Endothelial cell of umbilical vein (primary cell): Measurements from ENCODE around the gene FGF19. TPM values are rescaled to one million over a fixed set of nuclear protein-coding genes. Genes with fewer than 3 reads are reported as not detected.

Experiments used
- BruUV-seq: library from RNA; stranded (reverse); fragments of 400-500 nt; replicated peaks from 2 replicates; lab custom pipeline; 2021; lab: Mats Ljungman, UMichigan
- CTCF ChIA-PET: fragments of 300-600, 350-600 bp; sonication (Branson Sonifier 250); formaldehyde crosslinking; loops from one replicate; lab custom pipeline; 2021; ENCODE audit warnings: antibody characterized with exemption, inconsistent platforms; lab: Charles Lee
- POLR2A ChIA-PET: fragments of 300-600, 350-600 bp; sonication (Branson Sonifier 250); formaldehyde crosslinking; loops from one replicate; lab custom pipeline; 2021; ENCODE audit warnings: antibody characterized with exemption, inconsistent platforms; lab: Charles Lee
- DNase-seq: peaks from one replicate; pipeline ENCODE4 v3.0.0-alpha.2; 2011; ENCODE audit warnings: low read depth, low spot score
- FAIRE-seq: peaks from 2 replicates; lab custom pipeline; 2011; peaks lifted over from hg19 to GRCh38; lab: Jason Lieb, UNC
- H2AFZ ChIP-seq: 2 replicates; pipeline ENCODE4 v1.6.0; 2012; ENCODE audit warnings: low read depth, low read length, control low read depth, inconsistent platforms
- H3K27ac ChIP-seq: 2 replicates; pipeline ENCODE4 v1.5.1; 2011; ENCODE audit warnings: low read depth, mild to moderate bottlenecking, control low read depth, low read length, moderate library complexity; ENCODE audit not compliant: insufficient read depth
- H3K27me3 ChIP-seq, 2 experiments: 2 replicates each; pipeline versions ENCODE4 v1.6.0 to v1.6.1; 2011; ENCODE audit warnings: low read length in 2 of 2, mixed read lengths in 1 of 2; ENCODE audit not compliant: control insufficient read depth in 2 of 2, insufficient read depth in 2 of 2
- H3K36me3 ChIP-seq, 2 experiments: 2 replicates in 1 of 2; 3 replicates in 1 of 2; pipeline ENCODE4 v1.5.1; 2011; ENCODE audit warnings: low read length in 2 of 2, mild to moderate bottlenecking in 1 of 2, moderate library complexity in 1 of 2; ENCODE audit not compliant: control insufficient read depth in 2 of 2, insufficient read depth in 2 of 2; ENCODE audit errors: extremely low read depth in 1 of 2
- H3K4me1 ChIP-seq: 3 replicates; pipeline ENCODE4 v1.5.1; 2011; ENCODE audit warnings: mild to moderate bottlenecking, low read length; ENCODE audit not compliant: control insufficient read depth, insufficient read depth; ENCODE audit errors: extremely low read depth
- H3K4me2 ChIP-seq: 2 replicates; pipeline ENCODE4 v1.6.1; 2011; ENCODE audit warnings: low read length, control low read depth, mixed read lengths; ENCODE audit not compliant: insufficient read depth
- H3K4me3 ChIP-seq, 3 experiments: fragments of 200-600 bp in 1 of 3; sonication (generic), shearing (Covaris generic) in 1 of 3; replicated peaks in 1 of 3; 2 replicates each; pipeline ENCODE4 v1.5.1; 2011 to 2016; ENCODE audit warnings: control low read depth in 3 of 3, low read length in 3 of 3, mild to moderate bottlenecking in 2 of 3, inconsistent platforms in 1 of 3, low read depth in 1 of 3, moderate library complexity in 1 of 3; ENCODE audit not compliant: insufficient read depth in 1 of 3
- H3K79me2 ChIP-seq: 2 replicates; pipeline ENCODE4 v1.6.0; 2012; ENCODE audit warnings: low read length, inconsistent platforms; ENCODE audit not compliant: control insufficient read depth, insufficient read depth
- H3K9ac ChIP-seq: replicated peaks from 2 replicates; pipeline ENCODE3; 2011; ENCODE audit warnings: low read length, control low read depth; ENCODE audit not compliant: insufficient read depth; ENCODE audit errors: extremely low read depth
- H3K9me1 ChIP-seq: replicated peaks from 3 replicates; pipeline ENCODE4 v1.6.0; 2011; ENCODE audit warnings: mild to moderate bottlenecking, low read length; ENCODE audit not compliant: control insufficient read depth, insufficient read depth; ENCODE audit errors: extremely low read depth
- H3K9me3 ChIP-seq: replicated peaks from 2 replicates; pipeline ENCODE4 v1.5.1; 2012; ENCODE audit warnings: low read length, inconsistent platforms; ENCODE audit not compliant: control insufficient read depth, insufficient read depth
- H4K20me1 ChIP-seq: replicated peaks from 2 replicates; pipeline ENCODE3; 2011; ENCODE audit warnings: mild to moderate bottlenecking, low read length; ENCODE audit not compliant: control insufficient read depth, insufficient read depth; ENCODE audit errors: extremely low read depth
- CTCF ChIP-seq, 2 donors: IDR thresholded peaks; 1 replicate in 1 of 2; 2 replicates in 1 of 2; pipeline ENCODE4 v1.5.1; 2011; ENCODE audit warnings: low read length in 2 of 2, mild to moderate bottlenecking in 2 of 2, moderate library complexity in 2 of 2, control low read depth in 1 of 2, inconsistent platforms in 1 of 2, low read depth in 1 of 2; ENCODE audit not compliant: insufficient read depth in 1 of 2; ENCODE audit errors: extremely low read depth in 1 of 2
- EZH2 ChIP-seq: IDR thresholded peaks from 2 replicates; pipeline ENCODE4 v1.6.1; 2012; ENCODE audit warnings: borderline replicate concordance, low read depth, mild to moderate bottlenecking, moderate library complexity, low read length, inconsistent platforms; ENCODE audit not compliant: severe bottlenecking
- FOS ChIP-seq: IDR thresholded peaks from 2 replicates; pipeline ENCODE4 v1.6.1; 2011; ENCODE audit warnings: mild to moderate bottlenecking, low read length, moderate library complexity, borderline replicate concordance; ENCODE audit not compliant: insufficient read depth
- GATA2 ChIP-seq: IDR thresholded peaks from 2 replicates; pipeline ENCODE4 v1.7.0; 2011; ENCODE audit warnings: low read depth, mild to moderate bottlenecking, moderate library complexity, mixed read lengths, low read length; ENCODE audit not compliant: insufficient read length, insufficient read depth
- JUN ChIP-seq: IDR thresholded peaks from 2 replicates; pipeline ENCODE4 v1.6.1; 2011; ENCODE audit warnings: borderline replicate concordance, low read depth; ENCODE audit not compliant: insufficient read length, insufficient read depth
- MYC ChIP-seq: IDR thresholded peaks from one replicate; pipeline ENCODE4 v1.6.1; 2011; ENCODE audit warnings: mild to moderate bottlenecking, low read depth, low read length
- POLR2A ChIP-seq: IDR thresholded peaks from 2 replicates; pipeline ENCODE4 v1.6.1; 2012; ENCODE audit warnings: low read depth, mild to moderate bottlenecking, control low read depth, low read length
- POLR2AphosphoS5 ChIP-seq: IDR thresholded peaks from 2 replicates; pipeline ENCODE4 v1.6.1; 2012; ENCODE audit warnings: low read depth, mild to moderate bottlenecking, control low read depth, low read length, moderate library complexity; ENCODE audit not compliant: insufficient read depth
- dilution Hi-C: fragments of 300-500 bp; cut with MboI; formaldehyde crosslinking; loops from one replicate; pipeline ENCODE4 v1.15.0; 2019; ENCODE audit warnings: low sequenced_read_pairs; ENCODE audit not compliant: extremely low pct_ligation_motif_present
- intact Hi-C: fragments of 100-400 bp; cut with micrococcal nuclease; formaldehyde crosslinking; loops from one replicate; pipeline ENCODE4 v1.10.0; 2022
- polyA plus RNA-seq, 4 experiments: library from polyadenylated mRNA; depleted of rRNA in 3 of 4; stranded (reverse) in 3 of 4; unstranded in 1 of 4; fragments of >200 nt; gene quantifications; 2 replicates each; pipeline versions ENCODE4 v1.2.1 to v1.2.3, GENCODE V29; 2011 to 2012; ENCODE audit warnings: missing spikeins in 1 of 4
- total RNA-seq: library from RNA; stranded (reverse); gene quantifications from 2 replicates; pipeline ENCODE4 v1.2.3, GENCODE V29; 2021
- TF ChIP-seq, protein P1 (sequence below): IDR thresholded peaks from 2 replicates; pipeline ENCODE4 v1.6.1; 2011; ENCODE audit not compliant: insufficient read depth, insufficient read length

FGF19 gene
- total and polyA plus RNA-seq, 2 donors (not counting 3 experiments of a cell fraction or from before 2014, with no cell fraction given), result 0.03 TPM; not detected in 1

DNA sequence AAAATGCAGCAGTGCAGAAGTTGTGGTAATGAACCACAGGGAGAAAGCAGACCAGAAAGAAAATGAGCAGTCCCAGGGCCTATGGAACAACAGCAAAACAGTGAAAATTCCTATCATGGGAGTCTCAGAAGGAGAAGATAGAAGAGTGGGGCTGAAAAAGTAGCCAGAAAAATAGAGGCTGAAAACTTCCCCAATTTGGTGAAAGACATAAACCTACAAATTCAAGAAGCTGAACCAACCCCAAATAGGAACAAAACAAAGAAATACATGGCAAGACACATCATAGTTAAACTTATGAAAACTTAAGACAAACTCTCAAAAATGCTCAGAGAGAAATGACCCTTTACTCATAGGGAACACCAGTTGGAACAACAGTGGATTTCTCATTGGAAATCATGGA, 11.4 kb downstream of the FGF19 start:
- Histone ChIP-seq H3K4me1 (no peaks in the 10 kb centered on the region), H3K27ac (no peak overlapping the region), H3K36me3 (no peaks in the 10 kb centered on the region), H3K4me2 (no peak overlapping the region), H4K20me1 (no peaks in the 10 kb centered on the region), H3K9ac (no peak overlapping the region), H3K27me3 (peaks cover 2 to 8% of the 10 kb centered on the region in 2 experiments), H3K4me3 (no peak overlapping the region), H3K9me3 (no peaks in the 10 kb centered on the region), H2AFZ (no peak overlapping the region), H3K79me2 (no peaks in the 10 kb centered on the region), H3K9me1 (no peaks in the 10 kb centered on the region)
- BruUV-seq, result no TSS peak
- CTCF ChIA-PET, result interaction anchor here (0.9 to 1.4 kb wide), 3 partner anchors 109 to 504 kb away, joined by 3 to 4 read pairs (median 4); no protein-coding TSS in a partner anchor
- DNase-seq (no peak), FAIRE-seq (no peak)
- TF ChIP-seq CTCF (IDR thresholded peaks at IDR 0.05; ENCODE audit: extremely low read depth in 1 of 2, insufficient read depth in 1 of 2, low read depth in 1 of 2, low read length in 2 of 2), result no peak
- no peak for TF ChIP-seq EZH2
- TF ChIP-seq POLR2AphosphoS5, result no peak
- TF ChIP-seq FOS, result no peak
- TF ChIP-seq MYC, result no peak
- TF ChIP-seq, protein P1, sequence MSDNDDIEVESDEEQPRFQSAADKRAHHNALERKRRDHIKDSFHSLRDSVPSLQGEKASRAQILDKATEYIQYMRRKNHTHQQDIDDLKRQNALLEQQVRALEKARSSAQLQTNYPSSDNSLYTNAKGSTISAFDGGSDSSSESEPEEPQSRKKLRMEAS, result no peak
- no peak for TF ChIP-seq JUN
- TF ChIP-seq POLR2A, result no peak
- no peak for TF ChIP-seq GATA2
- intact Hi-C loops, result no loop called here
- dilution Hi-C loops, result no loop called here
- POLR2A ChIA-PET, result no interaction called here
